ELR (cell line): ENCODE measurements around the gene ANO9.
"Not testable (repeated sequence)": the region's sequence is repeated elsewhere in the genome, so short reads cannot be mapped to it uniquely, and the experiment has no call there.

Experiments used
- DNase-seq: peaks from one replicate; pipeline ENCODE4 v3.0.0-alpha.2; 2015; ENCODE audit warnings: low read depth

ANO9 gene

GRCh38 chr11:452203-452744, 10.5 kb upstream of the ANO9 start:
- no peak for DNase-seq

GRCh38 chr11:451738-452137, 9.9 kb upstream of the ANO9 start:
- DNase-seq: no peak

- peak; percentile 79 for DNase-seq
Observed at GRCh38 chr11:450809-451451, 9.1 kb upstream of the ANO9 start.

- DNase-seq: peak; percentile 97
Observed at GRCh38 chr11:449889-450808, 8.3 kb upstream of the ANO9 start, which contains the start of gene PTDSS2. PTDSS2 (plus strand) TSS chr11:450279; CDS start chr11:450456, 177 bp downstream.

- DNase-seq: peak; percentile 92
Observed at GRCh38 chr11:447923-448731, 6.3 kb upstream of the ANO9 start.

GRCh38 chr11:446891-447290, 5.1 kb upstream of the ANO9 start:
- no peak for DNase-seq

GRCh38 chr11:445765-446588, 4.2 kb upstream of the ANO9 start:
- DNase-seq: no peak

- DNase-seq: peak; percentile 25
Observed at GRCh38 chr11:444396-445144, 2.8 kb upstream of the ANO9 start.

- DNase-seq: peak; percentile 33
Observed at GRCh38 chr11:443542-444199, 1.9 kb upstream of the ANO9 start.

- no peak for DNase-seq
Observed at GRCh38 chr11:442611-443081, 835 bp upstream of the ANO9 start.

- no peak for DNase-seq
Observed at GRCh38 chr11:441043-441417, 781 bp downstream of the ANO9 start.

- DNase-seq: no peak
Observed at GRCh38 chr11:440065-441042, 1.5 kb downstream of the ANO9 start.

GRCh38 chr11:439315-440064, 2.3 kb downstream of the ANO9 start:
- no peak for DNase-seq

GRCh38 chr11:438101-438844, 3.5 kb downstream of the ANO9 start:
- no peak for DNase-seq

GRCh38 chr11:437228-437870, 4.5 kb downstream of the ANO9 start:
- no peak for DNase-seq

GRCh38 chr11:434999-435740, 6.6 kb downstream of the ANO9 start:
- not testable (repeated sequence) for DNase-seq
